Right atrium auricular region (tissue), 2 donors: ENCODE data around the gene PRMT1. TPM values are rescaled to one million over a fixed set of nuclear protein-coding genes. Genes with fewer than 3 reads are reported as not detected.

Experiments used
- DNase-seq: peaks from one replicate; pipeline ENCODE4 v3.0.0-alpha.2; 2019; ENCODE audit warnings: low spot score
- H3K27ac ChIP-seq, 2 donors: fragments of 200-600 bp; sonication (generic); 1 replicate in 1 of 2; 2 replicates in 1 of 2; pipeline ENCODE4 v1.5.1; 2016 to 2019
- H3K27me3 ChIP-seq, 2 donors: fragments of 200-600 bp; sonication (generic); one replicate each; pipeline versions ENCODE4 v1.5.1 to v1.6.0; 2017 to 2019
- H3K36me3 ChIP-seq: fragments of 200-600 bp; sonication (generic); one replicate; pipeline ENCODE4 v1.5.1; 2016
- H3K4me1 ChIP-seq, 2 donors: fragments of 200-600 bp; sonication (generic); one replicate each; pipeline versions ENCODE4 v1.5.1 to v1.6.0; 2017 to 2019
- H3K4me3 ChIP-seq, 2 donors: fragments of 200-600 bp; sonication (generic); 1 replicate in 1 of 2; 2 replicates in 1 of 2; pipeline ENCODE4 v1.5.1; 2017 to 2019; ENCODE audit warnings: mild to moderate bottlenecking in 1 of 2, moderate library complexity in 1 of 2
- H3K9me3 ChIP-seq, 2 donors: fragments of 200-600 bp; sonication (generic); one replicate each; pipeline ENCODE4 v1.5.1; 2019
- CTCF ChIP-seq, 2 donors: fragments of 200-600 bp; sonication (generic); IDR thresholded peaks; one replicate each; pipeline ENCODE4 v1.5.1; 2019; ENCODE audit warnings: antibody characterized with exemption in 2 of 2
- total RNA-seq, 2 donors: library from RNA; depleted of rRNA; stranded (reverse); fragments of >200 nt; gene quantifications; one replicate each; pipeline ENCODE4 v1.1.0, GENCODE V29; 2016

The PRMT1 gene
- total RNA-seq, 2 donors from 2014 or later, result 187 to 192 TPM

- no peak overlapping the region for H3K4me3 ChIP-seq
- no peaks in the 10 kb centered on the region for H3K9me3 ChIP-seq
- H3K36me3 ChIP-seq, result no peaks in the 10 kb centered on the region
- H3K27ac ChIP-seq, result no peak overlapping the region
- no peaks in the 10 kb centered on the region for H3K27me3 ChIP-seq
- TF ChIP-seq CTCF (IDR thresholded peaks at IDR 0.05), result no peak
- no peaks in the 10 kb centered on the region for H3K4me1 ChIP-seq
- no peak for DNase-seq
These were observed 22.3 kb downstream of the PRMT1 start for GRCh38 chr19:49699364-49699763.

- Histone ChIP-seq H3K4me3 (no peak overlapping the region), H3K27me3 (no peaks in the 10 kb centered on the region), H3K27ac (no peak overlapping the region), H3K4me1 (no peaks in the 10 kb centered on the region), H3K36me3 (no peaks in the 10 kb centered on the region), H3K9me3 (no peaks in the 10 kb centered on the region)
- no peak for DNase-seq
- TF ChIP-seq CTCF (IDR thresholded peaks at IDR 0.05), result no peak
These were observed 23.5 kb downstream of the PRMT1 start for GRCh38 chr19:49700563-49700962.

GRCh38 chr19:49701271-49701786 is 24.3 kb downstream of the PRMT1 start:
- Histone ChIP-seq H3K9me3 (no peaks in the 10 kb centered on the region), H3K27me3 (no peaks in the 10 kb centered on the region), H3K4me1 (no peaks in the 10 kb centered on the region), H3K36me3 (no peaks in the 10 kb centered on the region), H3K4me3 (no peak overlapping the region), H3K27ac (no peak overlapping the region)
- no peak for TF ChIP-seq CTCF (IDR thresholded peaks at IDR 0.05)
- no peak for DNase-seq

- Histone ChIP-seq H3K27me3 (no peaks in the 10 kb centered on the region), H3K36me3 (no peaks in the 10 kb centered on the region), H3K9me3 (no peaks in the 10 kb centered on the region), H3K27ac (no peak overlapping the region), H3K4me3 (no peak overlapping the region), H3K4me1 (no peaks in the 10 kb centered on the region)
- no peak for DNase-seq
- TF ChIP-seq CTCF (IDR thresholded peaks at IDR 0.05), result no peak
These were observed 28.0 kb downstream of the PRMT1 start for GRCh38 chr19:49704888-49705642.

- TF ChIP-seq CTCF (IDR thresholded peaks at IDR 0.05), result no peak
These were observed 28.8 kb downstream of the PRMT1 start for GRCh38 chr19:49705919-49706318.

More at GRCh38 chr19:49705919-49706318, 28.8 kb downstream of the PRMT1 start:
- no peak for DNase-seq
- Histone ChIP-seq H3K36me3 (no peaks in the 10 kb centered on the region), H3K27me3 (no peaks in the 10 kb centered on the region), H3K9me3 (no peaks in the 10 kb centered on the region), H3K27ac (no peak overlapping the region), H3K4me3 (no peak overlapping the region), H3K4me1 (no peaks in the 10 kb centered on the region)
